Measurements from ENCODE around the gene FOXRED2. TPM values are rescaled to one million over a fixed set of nuclear protein-coding genes. Genes with fewer than 3 reads are reported as not detected.

FOXRED2 gene
- total RNA-seq, 2 experiments from 2014 or later = 22.6 to 48.3 TPM

- Histone ChIP-seq H3K4me2 (ENCODE audit: low read length) (no peak overlapping the region), H3K27ac (ENCODE audit: low read depth, low read length, poor library complexity, severe bottlenecking) (no peak overlapping the region), H3K36me3 (ENCODE audit: insufficient read depth, low read length) (peaks cover 99% of the 10 kb centered on the region), H2AFZ (ENCODE audit: low read length) (no peak overlapping the region), H3K9me3 (ENCODE audit: low read length) (no peaks in the 10 kb centered on the region), H3K4me3 (ENCODE audit: low read depth, low read length, poor library complexity, severe bottlenecking) (no peak overlapping the region), H4K20me1 (ENCODE audit: insufficient read depth, low read length) (no peaks in the 10 kb centered on the region), H3K79me2 (ENCODE audit: insufficient read depth, low read depth, low read length) (no peaks in the 10 kb centered on the region), H3K4me1 (ENCODE audit: insufficient read depth, low read length, poor library complexity, severe bottlenecking) (no peaks in the 10 kb centered on the region), H3K9me2 (ENCODE audit: insufficient read depth, low read length) (no peaks in the 10 kb centered on the region)
- ChIA-PET POLR2A (no interaction called here), CTCF (ENCODE audit: unreplicated experiment) (no interaction called here)
- BruUV-seq (replicated peaks) = TSS peak; percentile 25
- DNase-seq (ENCODE audit: low spot score) = no peak
- TF ChIP-seq EZH2phosphoT487 (IDR thresholded peaks at IDR 0.05; ENCODE audit: borderline replicate concordance, low read depth, low read length) = no peak
- TF ChIP-seq CTCF (conservative IDR thresholded peaks at IDR 0.05; ENCODE audit: low read length) = no peak
- intact Hi-C loops (cut with micrococcal nuclease; ENCODE audit: unreplicated experiment) = no loop called here
These were observed 7.9 kb upstream of the FOXRED2 start for GRCh38 chr22:36514766-36515165.

- DNase-seq (ENCODE audit: low spot score) = no peak
- Histone ChIP-seq H2AFZ (ENCODE audit: low read length) (no peak overlapping the region), H3K9me3 (ENCODE audit: low read length) (no peaks in the 10 kb centered on the region), H3K79me2 (ENCODE audit: insufficient read depth, low read depth, low read length) (no peaks in the 10 kb centered on the region), H3K4me2 (ENCODE audit: low read length) (no peak overlapping the region), H3K27ac (ENCODE audit: low read depth, low read length, poor library complexity, severe bottlenecking) (no peak overlapping the region), H4K20me1 (ENCODE audit: insufficient read depth, low read length) (no peaks in the 10 kb centered on the region), H3K4me3 (ENCODE audit: low read depth, low read length, poor library complexity, severe bottlenecking) (no peak overlapping the region), H3K9me2 (ENCODE audit: insufficient read depth, low read length) (no peaks in the 10 kb centered on the region), H3K4me1 (ENCODE audit: insufficient read depth, low read length, poor library complexity, severe bottlenecking) (no peaks in the 10 kb centered on the region), H3K36me3 (ENCODE audit: insufficient read depth, low read length) (peaks cover 88% of the 10 kb centered on the region)
- TF ChIP-seq EZH2phosphoT487 (IDR thresholded peaks at IDR 0.05; ENCODE audit: borderline replicate concordance, low read depth, low read length) (no peak), CTCF (conservative IDR thresholded peaks at IDR 0.05; ENCODE audit: low read length) (no peak)
- no TSS peak for BruUV-seq (replicated peaks)
- ChIA-PET POLR2A (no interaction called here), CTCF (ENCODE audit: unreplicated experiment) (no interaction called here)
- intact Hi-C loops (cut with micrococcal nuclease; ENCODE audit: unreplicated experiment) = no loop called here
These were observed 6.2 kb upstream of the FOXRED2 start for GRCh38 chr22:36512991-36513390.

GRCh38 chr22:36512333-36512732 is 5.5 kb upstream of the FOXRED2 start:
- Histone ChIP-seq H3K4me1 (ENCODE audit: insufficient read depth, low read length, poor library complexity, severe bottlenecking) (peaks cover 4% of the 10 kb centered on the region), H3K4me2 (ENCODE audit: low read length) (no peak overlapping the region), H2AFZ (ENCODE audit: low read length) (no peak overlapping the region), H3K4me3 (ENCODE audit: low read depth, low read length, poor library complexity, severe bottlenecking) (no peak overlapping the region), H3K36me3 (ENCODE audit: insufficient read depth, low read length) (peaks cover 81% of the 10 kb centered on the region), H3K9me2 (ENCODE audit: insufficient read depth, low read length) (no peaks in the 10 kb centered on the region), H3K79me2 (ENCODE audit: insufficient read depth, low read depth, low read length) (no peaks in the 10 kb centered on the region), H3K9me3 (ENCODE audit: low read length) (no peaks in the 10 kb centered on the region), H3K27ac (ENCODE audit: low read depth, low read length, poor library complexity, severe bottlenecking) (no peak overlapping the region), H4K20me1 (ENCODE audit: insufficient read depth, low read length) (no peaks in the 10 kb centered on the region)
- TF ChIP-seq CTCF (conservative IDR thresholded peaks at IDR 0.05; ENCODE audit: low read length) (no peak), EZH2phosphoT487 (IDR thresholded peaks at IDR 0.05; ENCODE audit: borderline replicate concordance, low read depth, low read length) (no peak)
- intact Hi-C loops (cut with micrococcal nuclease; ENCODE audit: unreplicated experiment) = no loop called here
- ChIA-PET POLR2A (no interaction called here), CTCF (ENCODE audit: unreplicated experiment) (no interaction called here)
- DNase-seq (ENCODE audit: low spot score) = no peak
- BruUV-seq (replicated peaks) = no TSS peak

Measured in OCI-LY7 (cell line).